Stimulated activated CD8-positive, alpha-beta memory T cell treated with anti-CD3 and anti-CD28 coated beads, Interleukin-7, amount 100 ng/mL, for 24 hours (primary cell): ENCODE data around the gene NFE2L1.
"Not testable (repeated sequence)": the region's sequence is repeated elsewhere in the genome, so short reads cannot be mapped to it uniquely, and the experiment has no call there.

Experiments used
- DNase-seq: peaks from one replicate; pipeline ENCODE4 v3.0.0-alpha.2; 2020; ENCODE audit warnings: low read depth

The NFE2L1 gene

GRCh38 chr17:48067808-48068207, 19.6 kb downstream of the NFE2L1 start:
- DNase-seq = not testable (repeated sequence)

- no peak for DNase-seq
These were observed 20.4 kb downstream of the NFE2L1 start for GRCh38 chr17:48068491-48068961.

GRCh38 chr17:48070195-48070594, 22.0 kb downstream of the NFE2L1 start:
- DNase-seq = no peak

GRCh38 chr17:48071654-48072053, 23.5 kb downstream of the NFE2L1 start:
- no peak for DNase-seq

GRCh38 chr17:48072811-48073210, 24.7 kb downstream of the NFE2L1 start:
- not testable (repeated sequence) for DNase-seq

- not testable (repeated sequence) for DNase-seq
These were observed 25.5 kb downstream of the NFE2L1 start for GRCh38 chr17:48073566-48074094.

GRCh38 chr17:48074322-48075081, 26.3 kb downstream of the NFE2L1 start:
- peak; percentile 48 for DNase-seq

GRCh38 chr17:48077152-48077551, 29.0 kb downstream of the NFE2L1 start:
- DNase-seq = not testable (repeated sequence)

- no peak for DNase-seq
These were observed 33.7 kb downstream of the NFE2L1 start for GRCh38 chr17:48081858-48082257.

- no peak for DNase-seq
These were observed 36.8 kb downstream of the NFE2L1 start for GRCh38 chr17:48084932-48085331.

GRCh38 chr17:48093341-48094045, 45.3 kb downstream of the NFE2L1 start:
- no peak for DNase-seq

- DNase-seq = no peak
These were observed 47.5 kb downstream of the NFE2L1 start for GRCh38 chr17:48095611-48096010.

- DNase-seq = no peak
These were observed 52.0 kb downstream of the NFE2L1 start for GRCh38 chr17:48100160-48100559.

GRCh38 chr17:48100591-48101011, 52.4 kb downstream of the NFE2L1 start:
- DNase-seq = no peak

GRCh38 chr17:48101012-48101720, 53.0 kb downstream of the NFE2L1 start, which contains the start of gene CBX1:
CBX1 (minus strand) TSS chr17:48101478; CDS start chr17:48077004, 24,474 bp downstream.
- peak; percentile 86 for DNase-seq

- no peak for DNase-seq
These were observed 54.0 kb downstream of the NFE2L1 start for GRCh38 chr17:48102043-48102750.

- DNase-seq = no peak
These were observed 54.9 kb downstream of the NFE2L1 start for GRCh38 chr17:48102798-48103715.

GRCh38 chr17:48104440-48104839, 56.3 kb downstream of the NFE2L1 start:
- DNase-seq = no peak

GRCh38 chr17:48106802-48107136, 58.6 kb downstream of the NFE2L1 start:
- no peak for DNase-seq
